ENCODE measurements around the gene DZIP3.
A peak's percentile ranks its signal among the peaks of the same experiment; 100 is the strongest.
"Not testable (repeated sequence)": the region's sequence is repeated elsewhere in the genome, so short reads cannot be mapped to it uniquely, and the experiment has no call there.

DZIP3 gene

DNA sequence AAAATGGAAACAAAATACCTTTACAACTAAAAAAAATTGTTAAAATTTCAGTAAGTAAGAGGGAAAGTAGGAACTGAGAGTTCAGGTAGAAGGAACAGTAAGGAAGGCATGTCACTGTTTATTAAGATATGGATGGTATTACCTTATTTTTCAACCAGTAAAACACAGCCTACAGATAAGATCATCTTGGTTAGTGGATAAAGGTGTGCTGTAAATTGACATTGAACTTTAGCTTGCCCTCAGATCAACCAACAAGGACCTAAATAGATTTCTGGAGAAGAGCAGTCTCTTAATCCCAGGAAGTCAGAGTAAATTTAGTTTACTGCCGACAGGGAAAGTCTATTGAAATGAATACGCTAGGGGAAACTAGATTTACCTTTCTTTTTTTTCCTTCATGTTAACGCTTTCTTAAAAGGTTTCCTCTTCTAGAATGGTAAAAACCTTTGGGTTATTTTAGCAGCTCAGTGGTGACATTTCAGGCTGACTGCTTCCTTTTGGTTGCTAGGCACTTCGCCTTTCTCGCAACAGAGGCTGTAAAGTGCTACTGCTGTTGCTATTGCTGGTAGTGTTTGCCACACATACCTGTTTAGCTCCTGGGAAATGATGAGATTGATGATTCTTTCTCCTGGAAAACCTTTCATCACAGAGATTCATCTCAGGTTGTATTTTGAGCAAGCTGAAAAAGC, 12.9 kb downstream of the DZIP3 start:
- no peak for DNase-seq (ENCODE audit: low read depth in 2 of 2)

DNA sequence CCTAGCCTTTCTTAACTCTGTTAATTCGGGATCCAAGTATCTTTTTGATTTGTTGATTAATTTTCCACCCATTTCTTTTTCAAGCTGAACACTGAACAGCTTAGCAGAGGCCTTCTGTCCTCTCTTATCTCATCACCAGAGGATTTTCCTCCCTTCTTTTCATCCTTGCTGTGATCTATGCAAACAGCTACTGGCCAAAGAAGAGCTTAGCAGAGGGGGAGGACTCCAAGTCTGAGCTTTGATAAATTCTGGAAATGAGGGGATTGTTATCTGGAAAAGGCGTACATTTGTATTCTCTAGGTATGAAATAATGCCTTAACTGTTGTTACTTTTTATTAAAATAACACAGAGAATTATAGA, 13.4 kb downstream of the DZIP3 start:
- DNase-seq (ENCODE audit: low read depth in 2 of 2), result no peak

- DNase-seq (ENCODE audit: low read depth in 2 of 2), result no peak
These were observed 14.2 kb downstream of the DZIP3 start for GRCh38 chr3:108603691-108604090.

DNA sequence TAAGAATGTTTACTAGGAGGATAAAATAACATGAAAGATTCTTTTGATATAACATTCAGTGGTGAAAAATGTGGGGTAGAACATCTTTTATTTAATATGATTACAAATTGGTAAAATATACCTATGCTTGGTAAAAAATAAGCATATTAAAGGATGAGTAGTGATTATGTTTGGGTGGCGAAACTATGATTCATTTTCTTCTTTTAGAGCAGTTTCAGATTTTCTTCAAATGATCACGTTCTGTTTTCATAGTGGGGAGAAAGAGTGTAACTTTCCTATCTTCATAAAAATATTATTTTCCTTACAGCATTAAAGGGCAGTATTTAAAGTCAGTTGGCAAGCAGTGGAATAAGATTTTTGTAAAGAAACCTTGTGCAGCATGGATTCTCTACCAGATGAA, 15.5 kb downstream of the DZIP3 start:
- no peak for DNase-seq (ENCODE audit: low read depth in 2 of 2)

GRCh38 chr3:108605491-108605890, 16.0 kb downstream of the DZIP3 start:
- no peak for DNase-seq (ENCODE audit: low read depth in 2 of 2)

DNA sequence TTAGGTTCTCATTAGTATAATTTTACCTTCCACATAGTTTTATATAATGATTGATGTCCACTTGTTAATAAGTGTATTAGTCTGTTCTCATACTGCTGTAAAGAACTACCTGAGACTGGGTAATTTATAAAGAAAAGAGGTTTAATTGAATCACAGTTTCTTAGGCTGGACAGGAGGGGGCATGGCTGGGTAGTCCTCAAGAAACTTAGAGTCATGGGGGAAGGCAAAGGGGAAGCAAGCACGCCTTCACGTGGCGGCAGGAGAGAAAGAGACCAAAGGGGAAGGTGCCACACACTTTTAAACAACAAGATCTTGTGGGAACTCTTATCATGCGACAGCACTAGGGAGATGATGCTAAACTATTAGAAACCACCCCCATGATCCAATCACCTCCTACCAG, 19.2 kb downstream of the DZIP3 start:
- no peak for DNase-seq (ENCODE audit: low read depth in 2 of 2)

DNA sequence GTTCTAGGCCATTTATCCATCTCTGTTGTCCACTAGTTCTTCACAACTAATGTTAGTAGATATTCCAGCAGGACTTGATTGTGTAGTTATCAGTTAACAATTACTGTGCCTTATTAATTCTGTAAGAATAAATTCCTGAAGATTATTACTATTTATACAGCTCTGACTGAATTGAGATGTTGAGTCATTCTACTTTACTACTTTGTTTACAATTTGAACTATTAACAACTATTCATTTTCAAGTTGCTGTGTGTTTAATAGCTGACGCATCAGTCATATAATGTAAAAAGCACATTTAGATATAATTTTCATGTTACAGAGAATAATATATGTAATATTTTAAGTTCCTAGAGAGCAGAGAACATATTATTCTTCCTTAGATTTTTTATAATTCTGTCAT, 21.1 kb downstream of the DZIP3 start:
- no peak for DNase-seq (ENCODE audit: low read depth in 2 of 2)

DNA sequence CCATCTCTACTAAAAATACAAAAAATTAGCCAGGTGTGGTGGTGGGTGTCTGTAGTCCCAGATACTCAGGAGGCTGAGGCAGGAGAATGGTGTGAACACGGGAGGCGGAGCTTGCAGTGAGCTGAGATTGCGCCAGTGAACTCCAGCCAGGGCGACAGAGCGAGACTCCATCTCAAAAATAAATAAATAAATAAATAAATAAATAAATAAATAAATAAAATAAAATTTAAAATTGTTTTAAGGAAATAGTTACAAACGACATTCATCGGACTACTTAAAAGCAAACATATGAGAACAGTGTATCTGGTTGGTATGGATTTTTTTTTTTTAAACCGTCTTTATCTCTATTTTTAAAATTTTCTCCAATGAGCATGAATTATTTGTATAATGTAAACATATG, 26.6 kb downstream of the DZIP3 start:
- DNase-seq (ENCODE audit: low read depth in 2 of 2), result not testable (repeated sequence)

DNA sequence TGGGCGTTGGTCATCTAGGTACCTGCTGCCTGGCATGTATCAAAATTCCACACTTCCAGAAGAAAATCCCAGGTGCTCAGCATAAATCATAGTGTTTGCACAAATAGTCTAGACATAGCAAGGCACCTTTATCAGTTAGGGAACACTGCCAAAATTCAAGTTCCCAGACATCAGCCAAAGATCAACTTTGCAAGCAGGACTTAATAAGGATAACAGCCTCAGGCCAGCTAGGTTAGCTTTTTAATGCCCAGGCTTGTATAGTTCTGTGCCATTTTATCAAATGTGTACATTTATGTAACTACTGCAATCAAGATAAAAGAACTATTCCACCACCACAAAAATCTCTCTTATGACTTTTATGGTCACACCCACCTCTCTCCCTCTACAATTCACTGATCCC, 30.7 kb downstream of the DZIP3 start:
- DNase-seq (ENCODE audit: low read depth in 2 of 2), result no peak

DNA sequence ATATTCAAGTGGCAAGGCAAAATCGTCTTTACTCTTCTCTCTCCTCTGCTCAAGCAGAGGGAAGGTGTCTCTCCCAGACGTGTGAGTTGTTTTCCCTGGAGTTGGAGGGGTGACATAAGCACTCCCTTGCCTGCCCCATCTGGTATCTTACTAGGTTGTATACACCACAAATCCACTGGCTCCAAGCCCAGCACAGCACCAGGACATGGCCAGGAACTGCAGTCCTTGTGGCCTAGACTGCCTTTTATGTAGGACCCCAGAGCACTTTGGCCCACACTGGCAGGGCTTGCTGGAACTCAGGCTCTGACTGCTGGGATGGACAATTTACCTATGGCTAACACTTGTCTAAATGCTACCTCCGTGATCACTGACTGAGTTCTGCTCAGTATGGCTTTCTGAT, 34.0 kb downstream of the DZIP3 start:
- DNase-seq (ENCODE audit: low read depth in 2 of 2), result no peak

DNA sequence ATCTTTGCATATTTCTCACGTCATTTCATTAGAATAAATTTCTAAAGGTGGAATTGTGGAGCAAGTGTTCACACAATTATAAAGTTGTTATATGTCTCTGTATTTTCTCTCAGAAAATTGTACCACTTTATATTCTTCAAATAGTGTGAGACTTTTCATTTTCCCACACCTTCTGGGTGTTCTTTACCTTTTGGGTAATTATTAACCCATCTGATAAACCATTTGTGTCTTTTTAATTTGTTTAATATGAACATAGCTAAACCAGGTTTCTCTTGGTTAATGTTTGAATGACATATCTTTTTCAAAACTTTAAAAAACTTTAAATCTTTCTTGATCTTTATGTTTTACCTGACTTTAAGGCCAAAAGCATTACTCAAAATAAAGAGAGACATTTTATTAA, 40.5 kb downstream of the DZIP3 start:
- no peak for DNase-seq (ENCODE audit: low read depth in 2 of 2)

DNA sequence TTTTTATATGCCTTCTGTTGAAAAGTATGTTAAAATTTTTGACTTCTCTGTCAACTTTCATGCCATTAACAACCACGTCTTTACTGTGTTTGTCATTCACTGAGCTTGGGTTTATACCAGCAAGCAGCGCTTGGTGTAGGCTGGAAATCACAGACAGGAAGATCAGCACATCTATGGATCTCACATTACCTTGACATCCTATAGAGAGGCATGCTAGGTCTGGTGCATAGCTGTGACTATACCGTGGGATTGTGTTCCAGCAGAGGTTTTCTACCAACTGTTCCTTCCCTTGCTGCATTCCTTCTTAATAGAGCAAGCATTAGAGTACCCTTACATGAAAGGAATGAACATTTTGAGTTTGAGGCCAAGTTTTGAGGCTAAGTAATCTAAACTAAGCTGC, 53.0 kb downstream of the DZIP3 start:
- DNase-seq (ENCODE audit: low read depth in 2 of 2), result no peak

- DNase-seq (ENCODE audit: low read depth in 2 of 2), result no peak
These were observed 55.8 kb downstream of the DZIP3 start for GRCh38 chr3:108645364-108645763.

DNA sequence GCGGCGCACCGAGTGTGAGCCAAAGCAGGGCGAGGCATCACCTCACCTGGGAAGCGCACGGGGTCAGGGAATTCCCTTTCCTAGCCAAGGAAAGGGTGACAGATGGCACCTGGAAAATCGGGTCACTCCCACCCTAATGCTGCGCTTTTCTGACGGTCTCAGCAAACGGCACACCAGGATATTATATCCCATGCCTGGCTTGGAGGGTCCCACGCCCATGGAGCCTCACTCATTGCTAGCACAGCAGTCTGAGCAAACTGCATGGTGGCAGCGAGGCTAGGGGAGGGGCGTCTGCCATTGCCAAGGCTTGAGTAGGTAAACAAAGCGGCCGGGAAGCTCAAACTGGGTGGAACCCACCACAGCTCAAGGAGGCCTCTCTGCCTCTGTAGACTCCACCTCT, 66.1 kb downstream of the DZIP3 start:
- not testable (repeated sequence) for DNase-seq (ENCODE audit: low read depth in 2 of 2)

- no peak for DNase-seq (ENCODE audit: low read depth in 2 of 2)
These were observed 72.2 kb downstream of the DZIP3 start for GRCh38 chr3:108661699-108662098.

- peak in 1 of 2 donors; percentile 14 for DNase-seq (ENCODE audit: low read depth in 2 of 2)
These were observed 72.7 kb downstream of the DZIP3 start for GRCh38 chr3:108662142-108662738.

DNA sequence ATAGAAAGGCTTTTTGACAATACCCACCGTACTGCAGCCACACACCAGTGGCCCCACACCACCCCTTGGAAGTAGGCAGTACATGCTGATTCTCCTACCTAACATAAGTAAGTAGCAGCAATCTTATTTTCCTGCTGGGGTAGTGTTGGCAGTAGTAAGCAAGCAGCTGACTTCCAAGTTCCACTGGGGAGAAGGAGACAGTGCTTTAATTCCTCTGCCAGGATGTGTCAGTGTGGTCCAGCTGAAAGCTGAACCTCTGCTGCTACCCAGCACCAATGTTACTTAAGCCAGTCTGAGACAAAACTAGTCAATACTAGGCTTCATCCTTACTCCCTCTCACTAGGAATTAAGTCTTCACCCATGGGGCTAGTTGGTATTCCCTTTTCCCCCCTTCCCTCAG, 74.7 kb downstream of the DZIP3 start:
- no peak for DNase-seq (ENCODE audit: low read depth in 2 of 2)

DNA sequence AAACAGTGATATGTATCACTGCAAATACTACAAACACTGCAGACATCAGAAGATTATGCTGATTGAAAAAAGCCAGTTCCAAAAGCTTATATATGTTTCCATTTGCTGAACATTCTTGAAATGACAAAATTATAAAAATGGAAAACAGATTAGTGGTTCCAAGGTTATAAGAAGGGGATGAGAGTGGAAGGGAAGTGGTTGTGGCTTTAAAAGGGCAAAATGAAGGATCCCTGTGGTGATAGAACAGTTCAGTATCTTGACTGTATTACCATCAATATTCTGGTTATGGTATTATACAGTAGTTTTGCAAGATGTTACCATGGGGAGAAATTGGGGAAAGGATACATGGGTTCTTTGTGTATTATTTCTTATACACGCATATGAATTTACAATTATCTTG, 77.8 kb downstream of the DZIP3 start:
- no peak for DNase-seq (ENCODE audit: low read depth in 2 of 2)

DNA sequence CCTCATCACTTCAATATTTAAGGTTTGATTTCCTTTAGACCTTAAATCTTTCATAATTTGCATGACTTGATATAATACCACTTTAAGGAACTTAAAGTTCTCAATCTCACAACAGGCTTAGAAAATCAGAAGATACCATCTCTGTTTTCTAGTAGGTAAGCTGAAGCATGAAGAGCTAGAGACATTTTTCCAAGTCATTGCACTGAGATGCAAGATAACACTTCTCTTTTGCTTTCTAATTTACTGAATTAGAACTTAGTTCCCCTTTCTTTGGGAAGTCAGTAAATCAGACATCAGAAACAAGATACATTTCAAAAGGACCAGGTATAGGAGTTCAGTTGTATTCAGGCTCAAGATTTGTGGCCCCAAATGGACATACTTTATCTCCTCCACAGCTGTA, 79.7 kb downstream of the DZIP3 start:
- DNase-seq (ENCODE audit: low read depth in 2 of 2), result no peak

GRCh38 chr3:108672701-108673100, 83.2 kb downstream of the DZIP3 start:
- no peak for DNase-seq (ENCODE audit: low read depth in 2 of 2)

- no peak for DNase-seq (ENCODE audit: low read depth in 2 of 2)
These were observed 84.6 kb downstream of the DZIP3 start for GRCh38 chr3:108673988-108674661.

- no peak for DNase-seq (ENCODE audit: low read depth in 2 of 2)
These were observed 88.3 kb downstream of the DZIP3 start for GRCh38 chr3:108677811-108678210.

DNA sequence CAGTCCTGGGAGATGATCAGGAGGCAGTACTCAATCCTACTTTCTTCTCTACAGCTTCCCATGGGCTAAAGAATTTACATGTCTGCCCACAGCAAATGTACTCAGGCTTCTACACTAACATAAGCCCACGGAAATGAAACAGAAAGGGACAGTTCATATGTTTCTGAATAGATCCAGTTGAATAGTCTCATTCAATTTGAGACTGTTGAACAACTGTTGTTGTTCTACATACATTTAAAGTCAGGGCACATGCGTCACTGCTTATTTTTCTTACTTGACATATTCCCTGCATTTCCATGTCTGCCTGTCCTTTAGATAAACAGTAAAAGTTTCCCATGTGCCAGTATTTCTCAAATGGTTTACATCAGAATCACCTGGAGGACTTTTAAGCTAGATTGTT, 102.8 kb downstream of the DZIP3 start:
- not testable (repeated sequence) for DNase-seq (ENCODE audit: low read depth in 2 of 2)
